Stimulated activated CD8-positive, alpha-beta memory T cell treated with anti-CD3 and anti-CD28 coated beads, Interleukin-2, amount 100 ng/mL, for 48 hours (primary cell): ENCODE results near the gene ACTR5.

ENCODE experiments used
- DNase-seq, 2 donors: peaks; one replicate each; pipeline ENCODE4 v3.0.0-alpha.2; 2020; ENCODE audit warnings: low read depth in 2 of 2

ACTR5 gene

DNA sequence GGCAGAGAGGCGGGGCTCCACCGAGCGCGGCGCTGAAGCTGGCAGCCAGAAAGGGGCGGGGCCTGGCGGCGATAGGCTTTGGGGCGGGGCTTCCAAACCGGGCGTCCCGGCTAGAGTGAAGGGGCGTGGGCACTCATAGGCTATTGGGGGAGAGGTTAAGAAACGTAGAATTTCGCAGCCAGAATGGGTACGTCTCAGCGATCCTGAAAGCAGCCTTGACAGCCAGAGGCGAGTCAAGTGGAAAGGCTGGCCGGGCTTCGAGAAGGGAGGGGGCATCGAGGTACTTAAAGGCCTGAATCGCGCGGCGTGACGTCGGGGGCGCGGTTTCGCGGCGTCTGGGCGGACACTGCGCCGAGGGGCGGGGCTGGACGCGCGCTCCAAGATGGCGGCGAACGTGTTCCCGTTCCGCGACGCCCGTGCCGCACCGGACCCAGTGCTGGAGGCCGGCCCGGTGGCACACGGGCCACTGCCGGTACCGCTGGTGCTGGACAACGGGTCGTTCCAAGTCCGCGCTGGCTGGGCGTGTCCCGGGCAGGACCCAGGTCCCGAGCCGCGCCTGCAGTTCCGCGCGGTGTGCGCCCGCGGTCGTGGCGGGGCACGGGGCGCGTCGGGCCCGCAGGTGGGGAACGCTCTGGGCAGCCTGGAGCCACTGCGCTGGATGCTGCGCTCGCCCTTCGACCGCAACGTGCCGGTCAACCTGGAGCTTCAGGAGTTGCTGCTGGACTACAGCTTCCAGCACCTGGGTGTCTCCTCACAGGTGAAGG is at the start of gene ACTR5:
Gene ACTR5, plus strand, starts transcription at position 364 of the 764 bp plus-strand sequence. Its CDS starts 19 bp downstream, at position 383.
- DNase-seq = peak; percentile 95 to 96

DNA sequence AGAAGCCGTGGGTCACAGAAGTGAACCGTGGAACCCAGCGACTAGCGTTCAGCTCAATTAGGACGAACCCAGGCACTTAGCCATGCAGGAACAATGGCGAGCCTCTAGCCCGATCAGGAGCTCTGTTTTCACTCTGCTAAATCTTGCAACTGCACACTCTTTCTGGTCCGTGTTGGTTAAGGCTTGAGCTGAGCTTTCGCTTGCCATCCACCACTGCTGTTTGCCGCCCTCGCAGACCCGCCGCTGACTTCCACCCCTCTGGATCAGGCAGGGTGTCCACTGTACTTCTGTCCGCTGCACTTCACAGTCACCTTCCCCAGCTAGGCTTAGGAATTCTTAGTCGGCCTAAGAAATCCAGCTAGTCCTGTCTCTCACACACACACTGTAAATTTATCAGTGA is 49.7 kb upstream of the ACTR5 start:
- DNase-seq = no peak

DNA sequence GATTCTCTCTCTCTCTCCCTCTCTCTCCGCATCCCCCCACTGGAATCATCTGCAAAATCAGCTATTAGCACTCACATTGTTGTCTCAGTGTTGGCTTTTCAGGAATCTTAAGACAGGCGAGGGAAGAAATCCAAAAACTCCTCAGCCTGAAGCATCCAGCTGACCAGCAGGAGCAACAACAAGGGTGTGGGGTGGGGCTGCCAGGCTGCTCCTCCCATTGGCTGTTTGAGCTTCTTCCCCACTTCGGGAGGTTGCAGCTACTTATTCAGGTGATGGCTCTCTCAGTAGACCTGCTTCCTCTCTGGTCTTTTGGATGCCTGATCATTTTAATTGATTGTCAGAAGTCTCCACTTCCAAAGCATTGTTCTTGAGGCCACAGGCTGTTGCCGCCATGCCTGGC is 48.1 kb upstream of the ACTR5 start:
- no peak for DNase-seq

GRCh38 chr20:38700926-38701325 is 47.3 kb upstream of the ACTR5 start:
- DNase-seq = no peak

GRCh38 chr20:38703526-38703925 is 44.7 kb upstream of the ACTR5 start:
- no peak for DNase-seq

DNA sequence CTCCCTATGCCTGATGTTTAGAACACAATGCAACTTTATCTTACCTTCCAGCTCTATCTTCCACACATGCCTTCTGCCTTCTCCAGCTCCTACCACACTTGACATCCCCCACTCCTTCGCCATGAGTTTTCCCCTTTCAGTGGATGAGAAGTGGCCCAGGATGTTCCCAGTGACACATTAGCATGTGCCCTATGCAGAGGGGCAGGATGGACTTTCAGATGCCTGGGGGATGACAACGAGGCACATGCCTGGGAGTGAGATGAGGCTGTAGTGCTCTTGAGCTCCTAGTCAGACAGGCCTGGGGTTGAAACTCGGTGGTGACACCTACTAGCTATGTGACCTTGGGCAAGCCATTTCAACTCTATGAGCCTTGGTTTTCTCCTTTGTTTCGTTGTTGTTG is 44.1 kb upstream of the ACTR5 start:
- no peak for DNase-seq

- no peak for DNase-seq
Measured at GRCh38 chr20:38706509-38706908, 41.8 kb upstream of the ACTR5 start.

- DNase-seq = no peak
Measured at GRCh38 chr20:38714308-38714707, 34.0 kb upstream of the ACTR5 start.

- DNase-seq = no peak
Measured at GRCh38 chr20:38715646-38716045, 32.6 kb upstream of the ACTR5 start.

- DNase-seq = no peak
Measured at GRCh38 chr20:38722683-38723016, 25.6 kb upstream of the ACTR5 start.

- DNase-seq = no peak
Measured at GRCh38 chr20:38723017-38723847, 25.0 kb upstream of the ACTR5 start.

DNA sequence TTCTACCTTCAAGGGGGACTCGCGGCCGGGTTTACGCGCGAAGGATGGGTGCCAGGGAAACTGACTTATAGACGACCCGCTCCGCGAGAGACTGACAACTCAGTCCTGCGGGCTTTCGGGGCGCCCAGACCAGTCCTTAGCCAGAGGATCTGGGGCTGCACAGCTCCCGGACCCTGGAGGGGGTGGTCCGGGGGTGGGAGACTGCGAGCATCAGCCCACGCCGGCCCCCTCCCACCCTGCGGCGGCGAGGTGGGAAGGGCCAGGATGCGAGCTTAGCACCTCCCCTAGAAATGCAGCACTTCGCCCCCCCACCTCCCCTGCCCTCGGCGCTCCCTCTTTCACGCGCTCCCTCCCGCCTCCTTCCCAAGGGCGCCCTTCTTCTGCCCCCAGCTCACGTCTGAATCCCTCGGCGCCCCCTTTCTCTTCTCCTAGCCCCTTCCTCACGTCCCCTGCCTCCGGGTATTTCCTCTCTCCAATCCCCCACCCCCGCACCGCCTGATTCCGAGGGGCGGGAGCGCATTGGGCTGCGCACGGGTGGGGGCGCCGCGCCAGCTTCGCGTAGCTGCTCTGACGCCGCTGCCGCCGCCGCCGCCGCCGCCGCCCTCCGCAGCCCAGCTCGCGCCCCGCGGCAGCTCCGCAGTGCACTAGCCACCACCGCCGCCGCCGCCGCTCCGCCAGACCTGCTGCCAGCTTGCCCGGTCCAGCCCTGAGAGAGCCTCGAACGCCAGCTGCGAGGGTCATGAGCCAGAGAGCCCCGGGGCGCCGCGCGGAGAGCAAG is 24.2 kb upstream of the ACTR5 start, which contains the start of gene SLC32A1:
Gene SLC32A1, plus strand, starts transcription at position 639 of the 778 bp plus-strand sequence. CDS start 239 bp downstream, outside the sequence.
- no peak for DNase-seq

DNA sequence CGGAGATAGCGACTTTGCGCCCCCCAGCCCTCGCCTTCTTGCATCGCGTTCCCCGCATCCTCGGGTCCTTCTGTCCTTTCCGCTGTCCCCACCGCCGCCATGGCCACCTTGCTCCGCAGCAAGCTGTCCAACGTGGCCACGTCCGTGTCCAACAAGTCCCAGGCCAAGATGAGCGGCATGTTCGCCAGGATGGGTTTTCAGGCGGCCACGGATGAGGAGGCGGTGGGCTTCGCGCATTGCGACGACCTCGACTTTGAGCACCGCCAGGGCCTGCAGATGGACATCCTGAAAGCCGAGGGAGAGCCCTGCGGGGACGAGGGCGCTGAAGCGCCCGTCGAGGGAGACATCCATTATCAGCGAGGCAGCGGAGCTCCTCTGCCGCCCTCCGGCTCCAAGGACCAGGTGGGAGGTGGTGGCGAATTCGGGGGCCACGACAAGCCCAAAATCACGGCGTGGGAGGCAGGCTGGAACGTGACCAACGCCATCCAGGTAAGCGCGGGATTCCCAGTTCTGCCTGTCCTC is 23.6 kb upstream of the ACTR5 start:
- no peak for DNase-seq

DNA sequence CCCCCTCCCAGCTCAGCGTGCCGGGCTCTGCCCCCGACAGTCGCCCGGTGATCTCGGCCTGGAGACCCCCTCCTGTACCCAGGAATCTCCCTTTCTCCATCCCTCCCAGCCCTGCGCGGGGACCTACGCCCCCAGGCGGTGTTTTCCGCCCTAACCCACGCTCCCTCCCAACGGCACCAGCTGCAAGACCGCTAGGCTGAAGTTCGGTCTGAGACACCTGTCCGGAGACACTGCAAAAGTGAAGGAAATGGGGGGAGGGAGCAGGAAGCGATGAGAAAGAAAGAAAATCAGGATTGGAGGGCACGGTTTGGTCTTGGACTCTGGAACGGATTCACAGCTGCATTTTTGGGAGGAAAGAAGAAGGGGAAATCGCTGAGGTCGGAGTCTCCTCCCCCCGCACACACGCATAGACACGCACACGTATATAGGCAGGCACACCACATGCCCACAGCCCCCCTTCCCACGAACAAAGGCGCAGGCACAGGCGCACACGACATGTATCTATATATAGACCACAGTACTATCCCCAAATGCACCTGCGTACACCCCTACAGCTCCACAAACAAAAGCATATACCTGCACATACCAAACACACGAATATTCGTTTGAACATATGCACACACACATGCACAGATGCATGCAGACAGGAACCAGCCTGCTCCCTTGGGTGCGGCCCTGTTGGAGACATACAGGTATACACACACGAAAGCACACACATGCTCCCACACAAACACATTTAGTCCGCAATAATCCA is 22.9 kb upstream of the ACTR5 start:
- DNase-seq = no peak

- peak in 1 of 2 donors; percentile 45 for DNase-seq
Measured at GRCh38 chr20:38725931-38726803, 22.1 kb upstream of the ACTR5 start.

DNA sequence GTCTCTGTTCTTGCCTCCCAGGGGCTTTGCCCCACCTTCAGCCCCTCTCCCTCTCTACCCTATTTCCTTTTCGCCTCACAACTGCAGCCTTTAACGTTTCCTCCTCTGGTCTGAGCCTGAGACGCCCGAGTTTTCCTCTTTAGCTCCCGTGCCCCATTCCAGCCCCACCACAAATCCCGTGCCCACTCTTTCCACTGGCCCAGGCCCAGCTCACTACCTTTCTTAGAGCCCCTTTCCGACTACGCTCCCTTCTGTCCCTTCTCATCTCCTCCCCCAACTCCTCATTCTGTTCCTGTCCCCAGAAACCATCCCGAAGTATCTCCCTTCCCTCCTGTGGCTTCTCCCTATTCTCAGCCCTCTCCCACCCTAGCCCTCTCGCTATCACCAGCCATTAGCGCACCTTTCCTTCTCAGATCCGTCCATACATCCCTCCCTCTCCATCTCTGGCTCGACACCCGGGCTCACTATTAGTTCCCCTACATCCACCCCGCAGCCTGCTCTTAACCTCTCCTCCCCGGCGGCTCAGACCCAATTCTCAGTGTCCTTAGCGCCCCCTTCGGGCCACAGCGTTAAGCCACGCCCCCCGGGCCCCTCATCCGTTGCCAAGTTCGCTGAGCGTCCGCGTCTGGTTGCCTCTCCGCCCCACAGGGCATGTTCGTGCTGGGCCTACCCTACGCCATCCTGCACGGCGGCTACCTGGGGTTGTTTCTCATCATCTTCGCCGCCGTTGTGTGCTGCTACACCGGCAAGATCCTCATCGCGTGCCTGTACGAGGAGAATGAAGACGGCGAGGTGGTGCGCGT is 21.3 kb upstream of the ACTR5 start:
- peak; percentile 73 to 78 for DNase-seq

GRCh38 chr20:38727607-38728190 is 20.6 kb upstream of the ACTR5 start:
- no peak for DNase-seq

GRCh38 chr20:38728191-38728781 is 20.0 kb upstream of the ACTR5 start:
- no peak for DNase-seq
